CD4-positive, alpha-beta memory T cell (primary cell): ENCODE results near the gene KRTAP9-4. TPM values are rescaled to one million over a fixed set of nuclear protein-coding genes. Genes with fewer than 3 reads are reported as not detected.

Experiments
- CTCF ChIA-PET: fragments of 350-600 bp; sonication (Branson Sonifier 250); formaldehyde crosslinking; loops from one replicate; lab custom pipeline; 2021; ENCODE audit warnings: inconsistent platforms; ENCODE audit not compliant: partially characterized antibody; lab: Charles Lee
- POLR2A ChIA-PET: fragments of 350-600 bp; sonication (Branson Sonifier 250); formaldehyde crosslinking; loops from one replicate; lab custom pipeline; 2021; ENCODE audit not compliant: partially characterized antibody; lab: Charles Lee
- DNase-seq, 5 donors: peaks; one replicate each; pipeline versions ENCODE4 v3.0.0 to v3.0.0-alpha.2; 2020 to 2022; ENCODE audit warnings: mixed read lengths in 1 of 5
- H3K27ac ChIP-seq: one replicate; pipeline ENCODE4 v1.7.0; 2013; ENCODE audit warnings: low read depth, low read length
- H3K27me3 ChIP-seq: 2 replicates; pipeline ENCODE4 v1.7.0; 2013; ENCODE audit warnings: mild to moderate bottlenecking, low read length, moderate library complexity; ENCODE audit not compliant: insufficient read depth
- H3K36me3 ChIP-seq: 2 replicates; pipeline ENCODE4 v1.7.0; 2013; ENCODE audit warnings: mild to moderate bottlenecking, low read length, moderate library complexity; ENCODE audit not compliant: insufficient read depth
- H3K4me1 ChIP-seq: 2 replicates; pipeline ENCODE4 v1.7.0; 2013; ENCODE audit warnings: mild to moderate bottlenecking, low read length, moderate library complexity; ENCODE audit not compliant: insufficient read depth
- H3K4me3 ChIP-seq, 2 donors: one replicate each; pipeline ENCODE4 v1.7.0; 2013; ENCODE audit warnings: low read length in 2 of 2, mild to moderate bottlenecking in 1 of 2
- H3K9me3 ChIP-seq, 2 donors: one replicate each; pipeline ENCODE4 v1.7.0; 2013; ENCODE audit warnings: low read length in 2 of 2, control low read depth in 1 of 2; ENCODE audit not compliant: control insufficient read depth in 1 of 2
- H3K27ac Mint-ChIP-seq, 7 donors: one replicate each; pipeline ENCODE4 v1.8.0; 2020 to 2021; ENCODE audit warnings: mixed read lengths in 7 of 7, mild to moderate bottlenecking in 6 of 7, inconsistent platforms in 3 of 7, moderate library complexity in 3 of 7
- H3K27me3 Mint-ChIP-seq, 2 donors: one replicate each; pipeline ENCODE4 v1.8.0; 2020 to 2021; ENCODE audit warnings: mixed read lengths in 2 of 2
- H3K36me3 Mint-ChIP-seq, 2 donors: one replicate each; pipeline ENCODE4 v1.8.0; 2020 to 2021; ENCODE audit warnings: mixed read lengths in 2 of 2, inconsistent platforms in 1 of 2, mild to moderate bottlenecking in 1 of 2
- H3K4me1 Mint-ChIP-seq, 4 donors: one replicate each; pipeline ENCODE4 v1.8.0; 2020 to 2021; ENCODE audit warnings: mixed read lengths in 4 of 4, mild to moderate bottlenecking in 1 of 4
- H3K4me3 Mint-ChIP-seq, 8 donors: one replicate each; pipeline ENCODE4 v1.8.0; 2020 to 2021; ENCODE audit warnings: mixed read lengths in 8 of 8, mild to moderate bottlenecking in 7 of 8, moderate library complexity in 6 of 8, inconsistent platforms in 3 of 8
- H3K9me3 Mint-ChIP-seq, 8 donors: one replicate each; pipeline ENCODE4 v1.8.0; 2020 to 2021; ENCODE audit warnings: mixed read lengths in 8 of 8, mild to moderate bottlenecking in 5 of 8, inconsistent platforms in 3 of 8, moderate library complexity in 1 of 8
- intact Hi-C: fragments of 100-400 bp; cut with micrococcal nuclease; formaldehyde crosslinking; loops from one replicate; pipeline ENCODE4 v1.15.1; 2023
- polyA plus RNA-seq, 2 donors: library from polyadenylated mRNA; unstranded; fragments of 300-500 nt; fragmentation: Illumina TruSeq; gene quantifications; one replicate each; pipeline ENCODE4 v1.2.3, GENCODE V29; 2021
- total RNA-seq, 2 experiments: library from RNA; stranded (reverse); gene quantifications; one replicate each; pipeline ENCODE4 v1.2.3, GENCODE V29; 2021

Gene KRTAP9-4
- total and polyA plus RNA-seq, 4 experiments from 2014 or later, result not detected

GRCh38 chr17:41287050-41287449 lies 37.6 kb downstream of the KRTAP9-4 start:
- ChIA-PET CTCF (interaction anchor here (1.0 to 1.4 kb wide), 2 partner anchors 20 to 163 kb away, joined by 3 read pairs; partner anchors contain the start of gene KRTAP4-12), POLR2A (no interaction called here)
- Histone ChIP-seq H3K4me1 (peaks cover 6% of the 10 kb centered on the region), H3K9me3 (no peaks in the 10 kb centered on the region), H3K36me3 (no peaks in the 10 kb centered on the region), H3K27ac (no peak overlapping the region), H3K27me3 (no peaks in the 10 kb centered on the region), H3K4me3 (no peak overlapping the region)
- Mint-ChIP-seq H3K27me3 (peaks cover 0 to 3% of the 10 kb centered on the region in 2 donors), H3K27ac (peak overlapping the region in 1 of 7 donors; percentile 17), H3K36me3 (no peaks in the 10 kb centered on the region), H3K4me3 (no peak overlapping the region), H3K4me1 (peaks cover 3 to 14% (median 10%) of the 10 kb centered on the region in 4 donors), H3K9me3 (no peaks in the 10 kb centered on the region)
- no peak for DNase-seq
- intact Hi-C loops, result no loop called here

- H3K36me3 ChIP-seq, result no peaks in the 10 kb centered on the region
- ChIA-PET POLR2A (no interaction called here), CTCF (no interaction called here)
- Mint-ChIP-seq H3K9me3 (peaks cover 0 to 3% (median 0%) of the 10 kb centered on the region in 8 donors), H3K36me3 (no peaks in the 10 kb centered on the region), H3K27ac (no peak overlapping the region), H3K27me3 (peaks cover 0 to 6% of the 10 kb centered on the region in 2 donors), H3K4me3 (no peak overlapping the region), H3K4me1 (no peaks in the 10 kb centered on the region)
- no peak for DNase-seq
- H3K4me3 ChIP-seq, result no peak overlapping the region
- H3K27me3 ChIP-seq, result no peaks in the 10 kb centered on the region
- no peaks in the 10 kb centered on the region for H3K9me3 ChIP-seq
- intact Hi-C loops, result no loop called here
- H3K27ac ChIP-seq, result no peak overlapping the region
- H3K4me1 ChIP-seq, result no peaks in the 10 kb centered on the region
Observed at GRCh38 chr17:41294016-41294415, 44.5 kb downstream of the KRTAP9-4 start.

- Histone ChIP-seq H3K27me3 (no peaks in the 10 kb centered on the region), H3K27ac (no peak overlapping the region), H3K9me3 (no peaks in the 10 kb centered on the region), H3K4me3 (no peak overlapping the region), H3K4me1 (no peaks in the 10 kb centered on the region), H3K36me3 (no peaks in the 10 kb centered on the region)
- no peak overlapping the region for H3K4me3 Mint-ChIP-seq
- H3K27ac Mint-ChIP-seq, result no peak overlapping the region
- ChIA-PET CTCF (no interaction called here), POLR2A (no interaction called here)
- peaks cover 0 to 4% of the 10 kb centered on the region in 2 donors for H3K36me3 Mint-ChIP-seq
- H3K27me3 Mint-ChIP-seq, result peaks cover 0 to 4% of the 10 kb centered on the region in 2 donors
- H3K4me1 Mint-ChIP-seq, result peaks cover under 1 to 9% (median 4%) of the 10 kb centered on the region in 4 donors
- peaks cover 0 to 12% (median 3%) of the 10 kb centered on the region in 8 donors for H3K9me3 Mint-ChIP-seq
- intact Hi-C loops, result no loop called here
- no peak for DNase-seq
Observed at GRCh38 chr17:41296846-41297245, 47.4 kb downstream of the KRTAP9-4 start.

DNA sequence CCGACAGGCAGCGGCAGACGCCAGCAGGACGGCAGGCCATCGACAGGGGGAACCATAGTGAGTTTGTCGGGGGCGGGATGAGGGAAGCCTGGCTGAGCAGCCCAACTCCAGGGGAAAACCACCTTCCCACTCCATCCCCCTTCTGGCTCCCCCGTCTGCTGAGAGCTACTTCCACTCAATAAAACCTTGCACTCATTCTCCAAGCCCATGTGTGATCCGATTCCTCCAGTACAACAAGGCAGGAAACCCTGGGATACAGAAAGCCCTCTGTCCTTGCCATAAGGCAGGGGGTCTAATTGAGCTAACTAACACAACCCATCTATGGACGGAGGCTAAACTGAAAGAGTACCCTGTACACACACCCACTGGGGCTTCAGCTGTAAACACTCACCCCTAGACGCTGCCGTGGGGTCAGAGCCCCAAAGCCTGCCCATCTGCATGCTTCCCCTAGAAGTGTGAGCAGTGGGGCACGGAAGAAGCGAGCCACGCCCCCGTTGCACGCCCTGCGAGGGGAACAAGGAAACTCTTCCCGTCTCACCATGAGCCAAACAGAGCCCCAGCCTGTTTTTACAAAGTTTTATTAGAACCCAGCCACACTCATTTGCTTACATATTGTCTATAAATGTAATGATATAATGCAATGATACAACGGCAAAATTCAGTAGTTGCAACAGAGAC lies 49.1 kb downstream of the KRTAP9-4 start:
- no peak overlapping the region for H3K4me3 Mint-ChIP-seq
- intact Hi-C loops, result no loop called here
- peaks cover 0 to 12% (median 3%) of the 10 kb centered on the region in 8 donors for H3K9me3 Mint-ChIP-seq
- Histone ChIP-seq H3K4me1 (no peaks in the 10 kb centered on the region), H3K9me3 (no peaks in the 10 kb centered on the region), H3K27me3 (no peaks in the 10 kb centered on the region), H3K4me3 (no peak overlapping the region), H3K27ac (no peak overlapping the region), H3K36me3 (no peaks in the 10 kb centered on the region)
- ChIA-PET CTCF (no interaction called here), POLR2A (no interaction called here)
- peaks cover 3 to 14% (median 8%) of the 10 kb centered on the region in 4 donors for H3K4me1 Mint-ChIP-seq
- peaks cover 0 to 4% of the 10 kb centered on the region in 2 donors for H3K36me3 Mint-ChIP-seq
- no peak for DNase-seq
- H3K27me3 Mint-ChIP-seq, result no peaks in the 10 kb centered on the region
- peak overlapping the region in 1 of 7 donors; percentile 62 for H3K27ac Mint-ChIP-seq

Other genes with a start within 250 kb of the KRTAP9-4 start
Only the 30 nearest of the 41 such genes appear.
- gene KRTAP2-3, start 189.6 kb upstream of the KRTAP9-4 start, total RNA-seq, result not detected
- gene KRTAP2-3, start 189.6 kb upstream of the KRTAP9-4 start, polyA plus RNA-seq, result not detected
- not detected for gene KRTAP2-4, start 183.8 kb upstream of the KRTAP9-4 start, total RNA-seq
- not detected for gene KRTAP2-4, start 183.8 kb upstream of the KRTAP9-4 start, polyA plus RNA-seq
- not detected for gene KRTAP4-7, start 165.5 kb upstream of the KRTAP9-4 start, total RNA-seq
- not detected for gene KRTAP4-7, start 165.5 kb upstream of the KRTAP9-4 start, polyA plus RNA-seq
- not detected for gene KRTAP4-8, start 151.5 kb upstream of the KRTAP9-4 start, total RNA-seq
- gene KRTAP4-8, start 151.5 kb upstream of the KRTAP9-4 start, polyA plus RNA-seq, result not detected
- not detected for gene KRTAP4-16, start 147.5 kb upstream of the KRTAP9-4 start, total RNA-seq
- not detected for gene KRTAP4-16, start 147.5 kb upstream of the KRTAP9-4 start, polyA plus RNA-seq
- gene KRTAP4-9, start 144.3 kb upstream of the KRTAP9-4 start, total RNA-seq, result not detected
- gene KRTAP4-9, start 144.3 kb upstream of the KRTAP9-4 start, polyA plus RNA-seq, result not detected
- gene KRTAP4-11, start 131.3 kb upstream of the KRTAP9-4 start, total RNA-seq, result not detected
- gene KRTAP4-11, start 131.3 kb upstream of the KRTAP9-4 start, polyA plus RNA-seq, result not detected
- gene KRTAP4-12, start 125.5 kb upstream of the KRTAP9-4 start, total RNA-seq, result not detected
- not detected for gene KRTAP4-12, start 125.5 kb upstream of the KRTAP9-4 start, polyA plus RNA-seq
- gene KRTAP4-6, start 109.1 kb upstream of the KRTAP9-4 start, total RNA-seq, result not detected
- under 1 TPM in 1 of 2 donors, not detected in 1; 0.24 TPM for gene KRTAP4-6, start 109.1 kb upstream of the KRTAP9-4 start, polyA plus RNA-seq
- not detected for gene KRTAP4-5, start 99.9 kb upstream of the KRTAP9-4 start, total RNA-seq
- gene KRTAP4-5, start 99.9 kb upstream of the KRTAP9-4 start, polyA plus RNA-seq, result not detected
- gene KRTAP4-4, start 88.9 kb upstream of the KRTAP9-4 start, total RNA-seq, result not detected
- gene KRTAP4-4, start 88.9 kb upstream of the KRTAP9-4 start, polyA plus RNA-seq, result not detected
- gene KRTAP4-3, start 81.5 kb upstream of the KRTAP9-4 start, total RNA-seq, result not detected
- not detected for gene KRTAP4-3, start 81.5 kb upstream of the KRTAP9-4 start, polyA plus RNA-seq
- not detected for gene KRTAP4-2, start 71.5 kb upstream of the KRTAP9-4 start, total RNA-seq
- not detected for gene KRTAP4-2, start 71.5 kb upstream of the KRTAP9-4 start, polyA plus RNA-seq
- not detected for gene KRTAP4-1, start 64.8 kb upstream of the KRTAP9-4 start, total RNA-seq
- gene KRTAP4-1, start 64.8 kb upstream of the KRTAP9-4 start, polyA plus RNA-seq, result not detected
- gene KRTAP9-1, start 59.8 kb upstream of the KRTAP9-4 start, total RNA-seq, result not detected
- not detected for gene KRTAP9-1, start 59.8 kb upstream of the KRTAP9-4 start, polyA plus RNA-seq
- not detected for gene KRTAP9-2, start 23.0 kb upstream of the KRTAP9-4 start, total RNA-seq
- gene KRTAP9-2, start 23.0 kb upstream of the KRTAP9-4 start, polyA plus RNA-seq, result not detected
- not detected for gene KRTAP9-3, start 17.2 kb upstream of the KRTAP9-4 start, total RNA-seq
- gene KRTAP9-3, start 17.2 kb upstream of the KRTAP9-4 start, polyA plus RNA-seq, result not detected
- gene KRTAP9-8, start 11.7 kb upstream of the KRTAP9-4 start, total RNA-seq, result not detected
- not detected for gene KRTAP9-8, start 11.7 kb upstream of the KRTAP9-4 start, polyA plus RNA-seq
- gene KRTAP9-9, start 5.7 kb downstream of the KRTAP9-4 start, total RNA-seq, result not detected
- gene KRTAP9-9, start 5.7 kb downstream of the KRTAP9-4 start, polyA plus RNA-seq, result not detected
- not detected for gene KRTAP9-6, start 15.7 kb downstream of the KRTAP9-4 start, total RNA-seq
- gene KRTAP9-6, start 15.7 kb downstream of the KRTAP9-4 start, polyA plus RNA-seq, result not detected
- gene KRTAP9-7, start 26.0 kb downstream of the KRTAP9-4 start, total RNA-seq, result not detected
- not detected for gene KRTAP9-7, start 26.0 kb downstream of the KRTAP9-4 start, polyA plus RNA-seq
- gene KRTAP29-1, start 53.2 kb downstream of the KRTAP9-4 start, total RNA-seq, result not detected
- gene KRTAP29-1, start 53.2 kb downstream of the KRTAP9-4 start, polyA plus RNA-seq, result not detected
- under 1 TPM in 1 of 2 experiments, not detected in 1; 0.28 TPM for gene KRTAP16-1, start 59.6 kb downstream of the KRTAP9-4 start, total RNA-seq
- gene KRTAP16-1, start 59.6 kb downstream of the KRTAP9-4 start, polyA plus RNA-seq, result not detected
- not detected for gene KRTAP17-1, start 66.0 kb downstream of the KRTAP9-4 start, total RNA-seq
- not detected for gene KRTAP17-1, start 66.0 kb downstream of the KRTAP9-4 start, polyA plus RNA-seq
- gene KRT33A, start 101.1 kb downstream of the KRTAP9-4 start, total RNA-seq, result not detected
- gene KRT33A, start 101.1 kb downstream of the KRTAP9-4 start, polyA plus RNA-seq, result not detected
- gene KRT33B, start 120.1 kb downstream of the KRTAP9-4 start, total RNA-seq, result not detected
- not detected for gene KRT33B, start 120.1 kb downstream of the KRTAP9-4 start, polyA plus RNA-seq
- gene KRT34, start 132.6 kb downstream of the KRTAP9-4 start, total RNA-seq, result not detected
- gene KRT34, start 132.6 kb downstream of the KRTAP9-4 start, polyA plus RNA-seq, result not detected
- gene KRT31, start 147.9 kb downstream of the KRTAP9-4 start, total RNA-seq, result not detected
- not detected for gene KRT31, start 147.9 kb downstream of the KRTAP9-4 start, polyA plus RNA-seq
- not detected for gene KRT37, start 174.9 kb downstream of the KRTAP9-4 start, total RNA-seq
- not detected for gene KRT37, start 174.9 kb downstream of the KRTAP9-4 start, polyA plus RNA-seq
- gene KRT38, start 191.3 kb downstream of the KRTAP9-4 start, total RNA-seq, result not detected
- gene KRT38, start 191.3 kb downstream of the KRTAP9-4 start, polyA plus RNA-seq, result not detected